Activated naive CD4-positive, alpha-beta T cell treated with anti-CD3 and anti-CD28 coated beads for 36 hours (primary cell): ENCODE data around the gene STRA6. TPM values are rescaled to one million over a fixed set of nuclear protein-coding genes. Genes with fewer than 3 reads are reported as not detected.

Experiments used
- CTCF ChIA-PET: fragments of 350-600 bp; sonication (Branson Sonifier 250); formaldehyde crosslinking; loops from one replicate; lab custom pipeline; 2021; ENCODE audit warnings: antibody characterized with exemption; lab: Charles Lee
- DNase-seq: peaks from one replicate; pipeline ENCODE4 v3.0.0-alpha.2; 2020
- H3K27ac Mint-ChIP-seq: one replicate; pipeline ENCODE4 v1.8.0; 2021; ENCODE audit warnings: mild to moderate bottlenecking, mixed read lengths
- H3K27me3 Mint-ChIP-seq: one replicate; pipeline ENCODE4 v1.8.0; 2021; ENCODE audit warnings: low read depth, mixed read lengths
- H3K36me3 Mint-ChIP-seq: one replicate; pipeline ENCODE4 v1.8.0; 2021; ENCODE audit warnings: low read depth, mixed read lengths
- H3K4me1 Mint-ChIP-seq: one replicate; pipeline ENCODE4 v1.8.0; 2021; ENCODE audit warnings: low read depth, mixed read lengths
- H3K4me3 Mint-ChIP-seq: one replicate; pipeline ENCODE4 v1.8.0; 2021; ENCODE audit warnings: mild to moderate bottlenecking, moderate library complexity, mixed read lengths
- H3K9me3 Mint-ChIP-seq: one replicate; pipeline ENCODE4 v1.8.0; 2021; ENCODE audit warnings: mixed read lengths
- intact Hi-C: fragments of 100-400 bp; cut with micrococcal nuclease; formaldehyde crosslinking; loops from one replicate; pipeline ENCODE4 v1.15.1; 2023
- total RNA-seq, 2 experiments: library from RNA; stranded (reverse); gene quantifications; one replicate each; pipeline ENCODE4 v1.2.3, GENCODE V29; 2021

The STRA6 gene
- total RNA-seq, 2 experiments from 2014 or later: not detected

DNA sequence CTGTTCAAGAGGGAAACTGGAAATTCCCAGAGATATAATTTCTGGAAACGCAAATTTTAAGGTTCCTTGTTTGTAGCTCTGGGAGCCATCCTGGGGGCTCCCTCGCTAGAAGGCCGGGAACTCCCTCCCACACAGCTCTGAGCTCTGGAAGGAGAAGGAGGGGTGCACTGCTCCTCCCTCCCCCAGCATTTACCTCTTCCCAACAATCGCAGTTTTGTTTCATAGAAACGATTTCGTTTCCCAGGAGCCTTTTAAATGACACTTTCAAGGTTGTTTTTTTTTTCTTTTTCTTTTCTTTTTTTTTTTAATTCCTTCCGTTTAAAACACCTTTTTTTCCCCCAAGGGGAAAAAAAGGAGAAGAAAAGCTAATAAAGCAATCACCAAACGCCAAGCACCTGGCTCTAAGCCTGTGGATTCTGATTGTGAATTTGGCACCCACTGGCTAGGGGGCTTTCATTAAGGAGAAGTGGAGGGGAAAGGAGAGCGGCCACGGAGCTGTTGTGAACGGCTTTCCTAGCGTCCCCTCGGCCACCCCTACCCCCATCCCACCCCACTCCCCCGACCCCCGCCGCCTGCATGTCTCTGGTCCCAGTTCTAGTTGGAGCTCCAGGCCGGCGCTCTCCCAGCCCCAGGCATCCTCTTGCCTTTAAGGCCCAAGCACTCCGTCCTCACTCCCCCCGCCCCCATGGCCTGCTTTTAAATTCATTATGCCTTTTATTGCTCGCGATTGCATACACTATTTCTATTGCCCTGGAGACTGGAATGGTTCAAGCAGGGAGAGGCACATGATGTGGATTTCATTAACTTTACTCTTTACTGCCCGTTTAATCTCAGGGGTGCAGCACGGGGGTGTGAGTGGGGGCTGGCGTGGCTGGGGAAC lies 19.9 kb upstream of the STRA6 start:
- Mint-ChIP-seq H3K9me3 (no peaks in the 10 kb centered on the region), H3K27me3 (peaks cover 3% of the 10 kb centered on the region), H3K36me3 (no peaks in the 10 kb centered on the region), H3K4me1 (peaks cover 10% of the 10 kb centered on the region), H3K27ac (no peak overlapping the region), H3K4me3 (no peak overlapping the region)
- no peak for DNase-seq
- CTCF ChIA-PET: interaction anchor here (0.6 to 1.5 kb wide), 3 partner anchors 11 to 89 kb away, joined by 3 to 4 read pairs (median 3); no protein-coding TSS in a partner anchor
- intact Hi-C loops: no loop called here

DNA sequence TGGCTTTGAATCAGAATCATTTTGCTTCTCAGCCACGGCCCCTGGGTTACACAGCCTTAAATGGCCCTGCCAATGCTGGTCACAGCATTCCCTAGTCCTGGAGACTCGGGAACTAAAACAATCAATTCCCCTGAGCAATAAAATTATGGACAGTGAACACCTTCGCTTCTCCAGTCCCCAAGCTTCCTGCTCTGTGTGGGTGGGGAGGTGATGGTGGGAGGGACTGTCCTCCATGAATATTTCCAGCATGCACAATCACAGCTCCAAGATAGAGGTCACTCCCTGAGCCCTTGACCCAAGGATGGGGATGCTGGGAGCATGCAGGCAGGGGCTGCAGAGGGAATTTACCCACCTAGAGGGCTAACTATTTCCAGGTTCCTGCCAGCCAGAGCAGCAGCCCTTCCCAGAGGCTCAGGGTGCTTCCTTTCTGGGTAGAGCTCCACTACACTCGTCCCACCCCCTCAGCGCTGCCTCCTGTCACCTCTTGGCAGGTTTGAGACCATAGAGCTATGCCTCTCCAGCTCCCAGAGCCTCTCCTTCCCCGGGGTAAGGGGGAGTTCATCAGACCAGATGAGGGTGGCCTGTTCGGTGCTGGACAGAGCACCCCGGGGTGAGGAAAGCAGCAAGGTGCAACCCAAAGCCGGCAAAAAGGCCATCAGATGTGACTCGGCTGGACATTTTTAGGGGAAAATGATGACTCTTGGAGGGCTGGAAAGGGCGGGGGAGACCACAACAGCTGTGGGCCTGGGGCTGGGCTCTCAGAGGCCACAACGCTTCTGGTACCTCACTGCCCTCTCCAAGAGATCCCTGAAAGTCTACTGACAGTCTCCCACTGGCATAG lies 19.0 kb upstream of the STRA6 start:
- CTCF ChIA-PET: interaction anchor here (0.6 to 1.5 kb wide), 3 partner anchors 12 to 90 kb away, joined by 3 to 4 read pairs (median 3); no protein-coding TSS in a partner anchor
- intact Hi-C loops: no loop called here

GRCh38 chr15:74220475-74221248 lies 18.1 kb upstream of the STRA6 start:
- CTCF ChIA-PET: interaction anchor here (0.7 kb wide), 1 partner anchor 21 kb away, joined by 4 read pairs; no protein-coding TSS in a partner anchor
- Mint-ChIP-seq H3K27me3 (peaks cover 3% of the 10 kb centered on the region), H3K36me3 (no peaks in the 10 kb centered on the region), H3K27ac (no peak overlapping the region), H3K9me3 (no peaks in the 10 kb centered on the region), H3K4me3 (no peak overlapping the region), H3K4me1 (peaks cover 10% of the 10 kb centered on the region)
- intact Hi-C loops: no loop called here
- DNase-seq: no peak

More for the DNA sequence above, 19.0 kb upstream of the STRA6 start:
- DNase-seq: no peak
- peaks cover 3% of the 10 kb centered on the region for H3K27me3 Mint-ChIP-seq
- H3K27ac Mint-ChIP-seq: no peak overlapping the region
- no peaks in the 10 kb centered on the region for H3K9me3 Mint-ChIP-seq
- peaks cover 10% of the 10 kb centered on the region for H3K4me1 Mint-ChIP-seq
- no peak overlapping the region for H3K4me3 Mint-ChIP-seq
- no peaks in the 10 kb centered on the region for H3K36me3 Mint-ChIP-seq

GRCh38 chr15:74217907-74218885 lies 15.6 kb upstream of the STRA6 start:
- no peak for DNase-seq
- intact Hi-C loops: no loop called here
- peaks cover 4% of the 10 kb centered on the region for H3K27me3 Mint-ChIP-seq
- H3K4me3 Mint-ChIP-seq: no peak overlapping the region
- H3K27ac Mint-ChIP-seq: no peak overlapping the region
- no peaks in the 10 kb centered on the region for H3K9me3 Mint-ChIP-seq
- H3K4me1 Mint-ChIP-seq: peaks cover under 1% of the 10 kb centered on the region
- CTCF ChIA-PET: interaction anchor here (0.6 kb wide), 1 partner anchor 27 kb away, joined by 3 read pairs; no protein-coding TSS in a partner anchor
- H3K36me3 Mint-ChIP-seq: no peaks in the 10 kb centered on the region

DNA sequence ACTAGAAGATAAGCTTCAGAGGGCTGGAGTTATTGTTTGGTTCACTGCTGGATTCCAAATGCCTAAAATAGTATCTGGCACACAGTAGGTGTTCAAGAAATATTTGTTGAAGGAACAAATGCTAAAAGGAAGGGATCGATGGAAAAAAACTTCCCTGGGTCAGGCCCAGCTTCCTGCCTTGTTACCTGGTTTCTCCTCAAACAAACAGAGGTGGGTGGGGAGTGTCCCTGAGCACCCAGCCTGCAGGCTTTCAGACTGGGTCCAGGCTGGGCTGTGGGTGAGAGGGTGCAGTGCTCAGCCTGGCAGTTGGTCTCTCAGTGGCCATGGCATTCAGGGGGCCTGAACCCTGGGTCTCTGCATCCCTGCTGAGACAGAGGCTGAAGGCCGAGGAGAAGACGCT lies 14.4 kb upstream of the STRA6 start:
- CTCF ChIA-PET: no interaction called here
- no peak for DNase-seq
- Mint-ChIP-seq H3K4me3 (no peak overlapping the region), H3K4me1 (no peaks in the 10 kb centered on the region), H3K27ac (no peak overlapping the region), H3K9me3 (no peaks in the 10 kb centered on the region), H3K27me3 (peaks cover 4% of the 10 kb centered on the region), H3K36me3 (no peaks in the 10 kb centered on the region)
- intact Hi-C loops: no loop called here

GRCh38 chr15:74215958-74216357 lies 13.4 kb upstream of the STRA6 start:
- Mint-ChIP-seq H3K4me3 (no peak overlapping the region), H3K9me3 (no peaks in the 10 kb centered on the region), H3K4me1 (no peaks in the 10 kb centered on the region), H3K36me3 (no peaks in the 10 kb centered on the region), H3K27me3 (peaks cover 4% of the 10 kb centered on the region), H3K27ac (no peak overlapping the region)
- intact Hi-C loops: no loop called here
- CTCF ChIA-PET: no interaction called here
- no peak for DNase-seq

DNA sequence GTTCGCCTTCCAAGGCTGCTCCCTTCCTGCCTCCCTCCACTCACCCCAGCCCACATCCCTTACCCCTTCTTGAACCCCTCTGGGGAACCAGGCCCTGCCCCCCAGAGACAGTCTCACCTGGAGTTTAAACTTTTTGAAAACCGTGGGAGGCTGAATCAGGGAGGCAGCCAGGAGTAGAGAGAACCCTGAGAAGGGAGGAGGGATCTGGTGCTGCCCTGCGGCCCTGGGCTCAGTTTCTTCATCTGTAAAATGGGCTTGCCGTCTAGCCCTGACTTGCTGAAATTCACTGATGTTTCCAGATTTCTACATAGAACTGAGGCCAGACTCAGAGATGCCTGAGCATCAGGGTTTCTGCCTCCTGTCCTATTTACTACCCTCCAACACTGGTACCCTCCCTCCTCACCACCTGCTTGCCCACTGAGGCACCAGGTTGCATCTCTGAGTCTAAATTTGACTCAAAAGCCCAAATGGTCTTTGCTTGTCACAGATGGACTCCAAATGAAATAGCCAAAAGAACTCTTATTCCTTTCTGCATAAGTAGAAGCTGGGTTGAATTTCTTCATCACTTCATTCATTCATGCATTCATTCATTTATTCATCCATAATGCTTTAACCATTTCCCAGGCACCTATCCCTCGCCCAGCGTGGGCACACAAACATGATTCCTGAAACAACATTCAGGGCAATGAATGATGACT lies 11.9 kb upstream of the STRA6 start:
- Mint-ChIP-seq H3K4me1 (no peaks in the 10 kb centered on the region), H3K9me3 (no peaks in the 10 kb centered on the region), H3K36me3 (no peaks in the 10 kb centered on the region), H3K27me3 (peaks cover 4% of the 10 kb centered on the region), H3K4me3 (no peak overlapping the region), H3K27ac (no peak overlapping the region)
- CTCF ChIA-PET: no interaction called here
- intact Hi-C loops: no loop called here
- DNase-seq: no peak

DNA sequence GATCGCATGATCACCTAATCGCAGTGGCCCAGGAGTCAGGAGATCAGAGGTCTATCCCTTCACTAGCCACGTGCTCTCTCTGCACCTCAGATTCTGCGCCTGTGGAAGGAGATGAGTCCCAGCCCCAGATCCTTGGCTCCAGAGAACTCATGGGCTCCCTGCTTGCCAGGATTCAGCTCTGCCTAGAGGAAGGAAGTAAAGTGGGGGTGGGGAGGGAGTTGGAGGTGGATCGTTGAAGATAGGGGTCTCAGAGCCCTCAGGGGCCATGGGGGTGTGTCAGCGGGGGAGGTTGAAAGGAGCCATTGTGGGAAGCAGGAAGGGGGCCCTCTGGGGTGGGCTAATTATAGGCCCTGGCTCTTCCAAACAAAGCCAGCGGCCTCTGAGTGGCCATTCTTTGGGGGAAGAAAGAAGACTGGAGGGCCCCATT lies 11.3 kb upstream of the STRA6 start:
- H3K27ac Mint-ChIP-seq: no peak overlapping the region
- H3K9me3 Mint-ChIP-seq: no peaks in the 10 kb centered on the region
- peaks cover 4% of the 10 kb centered on the region for H3K27me3 Mint-ChIP-seq
- no peak for DNase-seq
- no peak overlapping the region for H3K4me3 Mint-ChIP-seq
- CTCF ChIA-PET: no interaction called here
- H3K36me3 Mint-ChIP-seq: no peaks in the 10 kb centered on the region
- intact Hi-C loops: no loop called here
- no peaks in the 10 kb centered on the region for H3K4me1 Mint-ChIP-seq

DNA sequence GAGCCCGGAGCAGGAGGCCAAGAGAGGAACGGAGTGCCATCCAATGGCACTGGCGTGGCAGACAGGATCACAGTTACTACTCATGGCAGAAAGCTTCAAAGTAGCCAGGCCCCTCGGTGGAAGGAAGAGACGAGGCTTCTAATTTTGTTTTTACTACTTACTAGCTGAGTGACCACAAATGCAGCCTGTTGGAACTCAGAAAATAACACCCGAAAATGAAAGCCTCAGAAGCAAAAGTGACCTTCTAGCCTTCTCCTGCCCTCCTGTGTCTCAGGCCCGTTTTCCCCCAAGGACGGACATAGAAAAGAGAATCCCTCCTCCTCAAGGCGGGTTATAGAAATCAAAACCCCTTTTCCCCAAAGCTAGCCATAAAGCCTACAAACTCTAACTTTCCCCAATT lies 9.9 kb upstream of the STRA6 start:
- intact Hi-C loops: no loop called here
- Mint-ChIP-seq H3K36me3 (no peaks in the 10 kb centered on the region), H3K9me3 (no peaks in the 10 kb centered on the region), H3K27ac (no peak overlapping the region), H3K4me1 (no peaks in the 10 kb centered on the region), H3K27me3 (peaks cover 4% of the 10 kb centered on the region), H3K4me3 (no peak overlapping the region)
- no peak for DNase-seq
- CTCF ChIA-PET: no interaction called here

- H3K27ac Mint-ChIP-seq: no peak overlapping the region
- no peak for DNase-seq
- no peak overlapping the region for H3K4me3 Mint-ChIP-seq
- intact Hi-C loops: no loop called here
- H3K36me3 Mint-ChIP-seq: no peaks in the 10 kb centered on the region
- no peaks in the 10 kb centered on the region for H3K4me1 Mint-ChIP-seq
- CTCF ChIA-PET: no interaction called here
- peaks cover 4% of the 10 kb centered on the region for H3K27me3 Mint-ChIP-seq
- H3K9me3 Mint-ChIP-seq: no peaks in the 10 kb centered on the region
Measured at GRCh38 chr15:74211656-74212055, 9.1 kb upstream of the STRA6 start.

GRCh38 chr15:74210729-74211128 lies 8.1 kb upstream of the STRA6 start:
- Mint-ChIP-seq H3K27me3 (peaks cover 4% of the 10 kb centered on the region), H3K36me3 (no peaks in the 10 kb centered on the region), H3K4me3 (no peak overlapping the region), H3K4me1 (no peaks in the 10 kb centered on the region), H3K9me3 (no peaks in the 10 kb centered on the region), H3K27ac (no peak overlapping the region)
- CTCF ChIA-PET: no interaction called here
- DNase-seq: no peak
- intact Hi-C loops: no loop called here
